ENCODE measurements around the gene MAS1. TPM values are rescaled to one million over a fixed set of nuclear protein-coding genes. Genes with fewer than 3 reads are reported as not detected.

Gene MAS1
- total RNA-seq, 1 donor from 2014 or later = not detected

DNA sequence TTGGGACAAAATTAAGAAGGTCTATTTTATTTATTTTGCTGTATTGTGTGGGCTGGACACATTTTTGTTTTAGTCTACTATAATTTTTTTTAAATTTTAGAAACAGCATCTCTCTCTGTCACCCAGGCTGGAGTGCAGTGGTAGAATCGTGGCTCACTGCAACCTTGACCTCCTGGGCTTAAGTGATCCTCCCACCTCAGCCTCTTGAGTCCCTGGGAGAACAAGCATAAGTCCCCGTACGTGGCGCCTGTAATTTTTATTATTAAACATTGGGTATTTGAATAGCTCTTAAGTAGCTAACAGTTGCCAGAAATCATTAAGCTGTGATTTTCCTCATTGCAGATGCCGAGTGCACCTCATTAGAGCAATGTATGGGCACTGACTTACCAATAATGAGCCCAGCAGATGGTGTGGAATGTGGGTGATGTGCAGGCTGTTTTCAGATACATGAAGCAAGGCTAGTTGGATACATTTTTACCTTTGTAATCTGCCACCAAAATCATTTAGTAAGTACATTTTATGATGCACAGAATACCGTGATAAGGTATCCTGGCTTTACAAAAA lies 10.3 kb upstream of the MAS1 start:
- no peak for DNase-seq

DNA sequence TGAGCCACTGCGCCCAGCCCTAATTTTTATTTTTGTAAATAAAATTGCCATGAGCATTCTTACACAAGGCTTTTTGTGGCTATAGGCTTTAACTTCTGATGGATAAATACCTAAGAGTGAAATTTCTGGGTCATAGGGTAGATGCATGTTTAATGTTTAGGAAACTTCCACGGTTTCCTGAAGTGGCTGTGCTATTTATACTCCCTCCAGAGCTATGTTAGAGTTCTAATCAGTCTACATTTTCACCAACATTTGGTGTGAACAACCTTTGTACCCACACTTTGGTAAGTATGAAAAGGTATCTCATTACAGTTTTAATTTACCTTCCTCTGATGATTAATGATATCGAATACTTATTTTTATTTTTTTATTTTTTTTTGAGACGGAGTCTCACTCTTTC lies 6.1 kb upstream of the MAS1 start:
- DNase-seq = no peak

DNA sequence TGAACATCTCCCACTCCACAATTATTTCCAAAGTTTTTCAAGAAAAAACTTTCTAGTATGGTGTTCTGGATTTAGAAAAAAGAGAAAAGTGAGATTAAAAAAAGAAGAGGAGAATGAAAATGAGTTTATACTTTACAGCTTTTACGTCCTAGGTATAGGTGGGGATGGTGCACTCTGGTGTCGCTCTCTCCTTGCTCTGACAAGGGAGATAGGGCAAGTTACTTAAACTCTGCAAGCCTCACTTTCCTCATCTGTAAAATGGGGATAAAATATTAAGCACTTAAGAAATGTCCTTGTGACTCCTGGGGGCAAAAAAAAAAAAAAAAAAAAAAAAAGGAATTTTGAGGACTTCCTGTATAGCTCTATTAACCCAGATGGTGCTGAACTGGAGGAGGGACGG lies 4.5 kb upstream of the MAS1 start:
- no peak for DNase-seq

DNA sequence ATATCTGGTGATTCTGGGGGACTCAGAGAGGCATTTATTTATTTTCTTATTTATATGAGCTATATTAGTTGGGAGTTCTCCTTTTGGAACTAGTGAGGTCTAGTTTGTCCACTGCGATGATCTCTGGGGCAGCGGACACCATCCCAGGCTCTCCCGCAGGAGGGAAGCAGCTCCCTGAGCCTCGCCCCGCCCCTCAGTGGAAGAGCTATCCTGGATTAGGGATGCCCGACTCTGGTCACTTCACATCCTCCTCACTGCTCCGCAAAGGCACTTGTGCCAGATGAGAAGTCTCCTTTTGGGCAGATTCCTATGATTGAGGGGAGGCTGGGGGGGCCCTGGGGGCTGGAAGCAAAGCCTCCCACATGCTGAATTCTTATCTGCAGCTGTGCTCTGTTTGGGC lies 3.6 kb upstream of the MAS1 start:
- no peak for DNase-seq

DNA sequence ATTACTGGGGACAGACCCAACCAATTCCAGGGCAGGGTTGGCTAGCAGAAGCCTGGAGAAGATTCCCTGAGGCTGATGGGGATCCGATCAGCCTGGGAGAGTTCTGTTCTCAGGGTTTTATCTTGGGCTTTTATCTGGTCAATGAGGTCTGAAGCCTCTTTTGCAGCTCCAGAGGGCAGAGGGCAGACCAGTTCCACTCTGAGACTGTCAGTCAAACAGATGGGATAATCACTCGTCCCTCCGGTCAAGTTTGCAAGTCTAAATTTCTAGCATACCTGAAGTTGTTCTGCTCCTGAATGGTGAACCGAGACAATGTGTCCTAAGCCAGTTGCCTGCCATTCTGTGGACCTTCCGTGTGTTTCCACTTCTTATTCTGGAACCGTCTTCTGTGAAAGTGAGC lies 3.0 kb upstream of the MAS1 start:
- DNase-seq = no peak

DNA sequence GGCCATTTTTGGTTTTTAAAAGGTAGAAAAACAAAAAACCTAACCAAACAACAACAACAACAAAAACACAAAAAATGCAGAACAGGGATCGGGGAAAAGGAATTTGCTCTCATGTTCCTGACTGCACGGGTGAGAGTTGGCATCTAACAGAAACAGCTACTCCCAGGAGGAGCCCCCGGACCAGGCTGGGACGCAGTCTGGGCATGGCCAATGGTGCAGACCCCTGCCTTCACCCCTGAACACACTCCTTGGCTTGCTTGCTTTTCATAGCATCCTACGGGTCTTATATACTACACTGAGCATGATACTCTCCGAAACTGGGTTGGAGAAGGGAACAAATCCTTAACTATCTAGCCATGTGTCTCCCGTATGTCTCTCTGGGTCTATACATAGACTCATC lies 587 bp upstream of the MAS1 start:
- DNase-seq = no peak

DNA sequence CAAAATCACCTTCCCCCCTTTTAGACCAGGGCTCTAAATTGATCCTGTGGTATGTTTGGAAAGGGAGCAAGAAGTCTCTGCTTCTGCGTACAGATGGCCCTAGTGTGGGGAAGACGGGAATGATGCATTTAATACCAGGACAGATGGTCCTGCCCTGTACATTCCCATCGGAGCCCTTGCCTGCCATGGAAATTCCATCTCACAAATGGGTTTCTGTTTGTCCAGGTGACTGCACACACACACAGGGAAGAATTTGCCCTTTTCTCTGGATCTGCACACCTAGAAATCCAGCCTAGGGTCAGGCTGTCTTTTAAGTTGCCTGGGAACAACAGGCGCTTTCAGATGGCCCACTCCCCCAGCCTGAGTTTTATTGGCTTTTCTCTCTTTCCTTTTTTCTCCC lies 1.3 kb downstream of the MAS1 start:
- no peak for DNase-seq

DNA sequence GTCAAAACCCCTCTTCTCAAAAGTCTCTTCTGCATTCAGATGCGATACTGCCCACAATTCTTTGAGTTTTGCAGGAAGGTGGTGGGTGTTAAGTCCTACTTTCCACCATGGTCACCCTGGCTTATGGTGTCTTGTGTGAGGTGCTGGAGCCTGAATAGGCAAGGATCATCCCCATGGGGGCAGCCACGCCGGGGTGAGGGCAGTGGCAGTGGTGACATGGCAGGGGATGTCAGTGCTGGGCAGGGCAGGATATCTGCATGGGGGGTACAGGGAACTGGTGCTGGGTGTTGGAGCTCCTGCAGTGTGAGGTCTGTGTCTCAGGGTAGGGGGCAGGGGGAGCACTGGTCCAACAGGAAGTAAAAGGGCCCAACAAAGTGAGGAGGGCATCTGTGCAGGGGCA lies 2.3 kb downstream of the MAS1 start:
- DNase-seq = no peak

DNA sequence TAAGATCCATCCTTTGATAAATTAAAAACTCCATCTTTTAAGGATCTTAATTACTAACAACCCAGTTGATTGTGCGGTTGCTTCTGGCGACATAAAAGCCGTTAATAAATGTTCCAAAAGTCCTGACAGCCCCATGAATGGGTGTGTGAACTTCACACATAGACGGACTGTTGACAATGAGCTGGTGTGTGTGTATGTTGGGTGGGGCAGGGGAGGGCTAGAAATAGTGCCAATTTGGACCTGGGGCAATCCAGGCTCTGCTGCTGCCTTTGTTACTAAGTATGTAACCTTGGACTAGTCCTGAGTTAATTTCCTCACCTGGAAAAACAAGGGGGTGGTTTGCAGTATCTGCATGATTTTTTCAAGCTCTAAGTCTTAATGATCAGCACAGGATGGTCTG lies 4.2 kb downstream of the MAS1 start:
- no peak for DNase-seq

DNA sequence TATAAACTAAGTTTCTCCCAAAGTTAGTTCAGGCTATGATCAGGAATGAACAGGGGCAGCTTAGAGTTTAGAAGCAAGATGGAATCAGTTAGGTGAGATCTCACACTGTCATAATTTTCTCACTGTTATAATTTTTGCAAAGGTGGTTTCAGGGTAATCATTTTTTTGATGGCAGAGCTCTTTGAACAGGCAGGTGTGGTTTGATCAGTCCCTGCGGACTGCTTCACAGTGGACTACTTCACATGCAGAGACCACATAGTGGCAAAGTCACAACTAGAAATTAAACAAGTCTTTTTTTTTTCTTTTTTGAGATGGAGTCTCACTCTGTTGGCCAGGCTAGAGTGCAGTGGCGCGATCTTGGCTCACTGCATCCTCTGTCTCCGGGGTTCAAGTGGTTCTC lies 6.8 kb downstream of the MAS1 start:
- no peak for DNase-seq

DNA sequence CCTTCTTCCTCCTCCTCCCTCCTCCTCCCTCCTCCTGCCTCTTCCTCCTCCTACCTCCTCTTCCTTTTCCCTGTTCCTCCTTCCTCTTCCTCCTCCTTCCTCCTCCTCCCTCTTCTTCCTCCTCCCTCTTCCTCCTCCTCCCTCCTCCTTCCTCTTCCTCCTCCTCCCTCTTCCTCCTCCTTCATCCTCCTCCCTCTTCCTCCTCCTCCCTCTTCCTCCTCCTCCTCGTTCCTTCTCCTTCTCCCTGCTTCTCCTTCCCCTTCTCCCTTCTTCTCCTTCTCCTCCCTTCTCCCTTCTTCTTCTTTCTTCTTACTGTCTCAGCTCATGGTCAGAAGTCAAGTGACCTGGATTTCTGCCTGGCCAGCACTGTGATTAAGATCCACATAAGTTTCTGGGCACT lies 7.7 kb downstream of the MAS1 start:
- no peak for DNase-seq

DNA sequence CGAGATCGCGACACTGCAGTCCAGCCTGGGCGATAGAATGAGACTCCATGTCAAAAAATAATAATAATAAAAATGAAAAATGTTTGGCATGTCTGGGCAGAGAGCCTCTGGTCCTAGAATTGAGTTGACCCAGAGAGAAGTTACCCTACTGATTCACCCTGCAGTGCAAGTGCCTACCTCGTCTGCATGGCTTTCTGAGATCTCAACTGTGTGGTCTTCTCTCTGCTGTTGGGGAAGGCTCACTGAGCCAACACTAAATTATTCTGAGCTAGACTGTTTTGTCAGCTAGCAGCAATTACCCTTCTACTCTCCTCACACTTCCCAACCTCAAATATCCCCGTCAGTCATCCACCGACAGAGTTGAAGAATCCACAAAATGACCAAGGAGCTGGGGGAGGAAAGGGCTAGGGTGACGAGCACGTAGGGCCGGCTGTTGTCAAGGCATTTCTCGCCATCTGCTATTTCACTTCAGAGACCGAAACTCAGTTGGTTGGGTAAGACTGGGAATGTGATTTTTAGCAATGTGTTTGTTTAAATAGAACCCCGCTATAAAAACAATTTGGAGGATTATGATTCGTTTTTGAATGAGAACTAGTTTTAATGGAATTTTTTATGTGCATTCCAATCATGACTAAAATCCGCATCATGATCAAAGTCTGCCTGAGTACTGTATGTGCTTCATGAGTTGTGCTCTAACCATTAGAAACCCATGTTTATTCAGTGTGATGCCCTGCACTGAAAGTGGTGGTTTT lies 9.4 kb downstream of the MAS1 start:
- DNase-seq = no peak

DNA sequence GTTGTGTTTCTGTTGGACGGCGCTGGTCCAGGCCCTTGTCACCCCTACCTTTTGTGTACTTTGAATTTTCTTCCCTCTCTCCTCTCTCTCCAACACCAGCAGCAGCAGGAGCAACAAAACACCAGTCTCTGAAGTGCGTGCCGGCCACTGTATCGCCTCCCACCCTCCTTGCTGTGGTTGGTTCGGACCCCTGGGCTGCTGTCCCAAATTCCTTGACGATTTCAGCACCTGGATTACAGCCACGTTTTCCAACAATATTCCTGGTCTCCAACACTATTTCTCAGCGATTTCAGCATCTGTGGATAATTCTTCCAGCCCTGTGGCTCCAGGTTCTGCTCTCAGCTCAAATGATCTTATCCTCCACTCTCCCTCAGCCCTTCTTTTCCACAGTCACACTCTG lies 11.8 kb downstream of the MAS1 start:
- no peak for DNase-seq

DNA sequence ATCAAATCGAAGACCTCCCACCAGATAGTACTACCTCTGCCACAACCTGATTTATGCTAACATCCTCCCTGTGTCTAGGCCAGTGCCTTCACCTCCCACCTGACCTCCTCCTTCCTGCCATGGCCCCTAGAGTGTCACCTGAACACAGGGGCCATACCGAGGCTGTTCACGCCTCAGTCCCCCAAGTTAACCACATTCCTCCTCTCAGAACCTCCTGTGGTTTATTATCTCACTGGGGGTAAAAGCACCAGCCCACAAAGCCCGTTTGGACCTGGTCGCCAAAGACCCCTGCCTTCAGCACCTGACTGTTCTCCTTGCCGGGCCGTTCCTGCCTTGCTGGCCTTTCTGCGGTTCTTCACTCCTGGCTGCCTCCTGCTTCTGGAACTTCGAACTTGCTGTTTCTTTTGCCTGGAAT lies 13.7 kb downstream of the MAS1 start:
- no peak for DNase-seq

DNA sequence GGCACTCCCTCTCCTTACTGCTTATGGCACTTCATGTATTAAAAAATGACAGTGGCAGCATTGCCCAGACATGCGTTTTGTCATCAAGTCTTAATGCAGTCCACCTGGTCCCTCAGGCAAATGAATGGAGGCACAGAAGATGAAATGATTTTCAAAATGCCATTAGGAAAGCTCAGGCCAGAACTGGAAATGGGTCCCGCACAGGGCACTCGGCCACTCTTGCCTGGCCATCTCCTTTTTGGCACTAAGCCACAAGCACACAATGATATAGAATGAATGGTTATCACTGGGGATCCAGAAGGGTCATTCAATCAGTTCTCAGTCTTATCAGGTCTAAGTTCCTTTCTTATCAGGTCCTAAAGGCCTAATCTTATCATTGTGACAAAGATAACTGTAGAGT lies 15.6 kb downstream of the MAS1 start:
- DNase-seq = no peak

DNA sequence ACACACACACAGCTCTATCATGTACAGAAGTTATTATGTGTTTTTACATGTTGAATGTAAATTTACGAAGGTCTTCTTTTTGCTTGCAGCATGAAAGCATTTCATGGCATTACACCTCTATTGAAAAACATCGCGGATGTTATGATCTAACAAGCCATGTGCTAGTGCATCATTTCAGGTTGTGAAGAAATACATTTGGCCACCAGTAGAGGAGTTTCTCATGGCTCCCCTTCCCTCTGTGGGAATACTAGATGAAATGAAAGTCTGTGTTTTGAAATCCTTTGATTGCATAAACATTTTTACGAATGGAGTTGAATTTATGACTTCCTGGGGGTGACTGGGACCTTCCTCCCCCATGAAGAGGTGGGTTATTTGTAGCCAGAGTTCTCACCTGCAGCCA lies 17.7 kb downstream of the MAS1 start:
- DNase-seq = no peak

DNA sequence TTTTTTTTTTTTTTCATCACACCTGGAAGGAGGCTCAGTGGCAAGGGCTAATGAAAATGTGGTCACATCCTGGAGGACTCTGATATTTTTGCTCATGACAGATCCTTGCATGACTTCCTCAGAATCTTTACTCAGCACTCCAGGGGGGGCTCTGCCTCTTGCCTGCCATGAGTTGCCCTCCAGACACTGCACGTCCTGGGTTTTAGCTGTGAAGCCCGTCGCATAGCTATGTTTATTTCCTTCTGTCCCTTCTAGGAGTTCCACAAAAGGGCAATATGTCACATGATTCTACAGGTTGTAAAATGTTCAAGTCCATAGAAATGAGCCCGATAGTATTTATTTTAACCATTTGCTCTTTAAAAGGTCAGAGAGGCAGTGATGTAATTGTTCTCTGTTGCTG lies 18.2 kb downstream of the MAS1 start:
- DNase-seq = no peak

DNA sequence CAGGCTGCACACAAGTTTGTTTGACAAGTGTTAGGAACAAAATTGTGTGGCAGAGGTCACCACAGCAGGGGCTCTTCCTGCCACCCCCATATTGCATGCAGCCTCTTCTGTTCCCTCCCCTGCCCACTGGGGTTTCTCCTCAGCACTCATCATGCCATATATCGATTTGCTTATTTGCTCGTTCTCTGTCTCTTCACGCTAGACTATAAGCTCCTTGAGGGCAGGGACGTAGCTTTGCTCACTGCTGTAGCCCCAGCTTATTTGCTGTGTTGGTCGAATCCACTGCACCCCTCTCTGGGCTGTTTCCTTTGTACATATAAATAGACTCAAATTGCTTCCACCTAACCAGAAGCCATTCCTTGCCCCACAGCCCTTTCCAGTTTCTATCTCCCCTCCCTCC lies 19.6 kb downstream of the MAS1 start:
- DNase-seq = no peak

DNA sequence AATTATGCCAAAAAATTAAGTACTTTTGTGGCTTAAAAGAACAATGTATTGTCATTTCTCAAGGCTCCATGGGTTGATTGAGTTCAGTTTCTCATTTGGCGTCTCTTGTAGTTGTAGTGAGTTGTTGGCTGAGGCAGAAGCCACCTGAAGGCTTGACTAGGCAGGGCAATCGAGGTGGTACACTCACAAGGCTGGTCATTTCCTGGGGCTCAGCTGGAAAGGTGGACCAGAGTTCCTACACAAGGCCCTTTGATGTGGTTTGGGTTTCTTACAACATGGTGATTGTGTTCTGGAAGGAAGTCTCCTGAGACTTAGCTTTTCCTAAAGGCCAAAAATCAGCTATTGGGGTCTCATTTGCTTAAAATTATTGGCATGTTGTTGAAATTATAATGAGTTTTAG lies 22.6 kb downstream of the MAS1 start:
- DNase-seq = no peak

DNA sequence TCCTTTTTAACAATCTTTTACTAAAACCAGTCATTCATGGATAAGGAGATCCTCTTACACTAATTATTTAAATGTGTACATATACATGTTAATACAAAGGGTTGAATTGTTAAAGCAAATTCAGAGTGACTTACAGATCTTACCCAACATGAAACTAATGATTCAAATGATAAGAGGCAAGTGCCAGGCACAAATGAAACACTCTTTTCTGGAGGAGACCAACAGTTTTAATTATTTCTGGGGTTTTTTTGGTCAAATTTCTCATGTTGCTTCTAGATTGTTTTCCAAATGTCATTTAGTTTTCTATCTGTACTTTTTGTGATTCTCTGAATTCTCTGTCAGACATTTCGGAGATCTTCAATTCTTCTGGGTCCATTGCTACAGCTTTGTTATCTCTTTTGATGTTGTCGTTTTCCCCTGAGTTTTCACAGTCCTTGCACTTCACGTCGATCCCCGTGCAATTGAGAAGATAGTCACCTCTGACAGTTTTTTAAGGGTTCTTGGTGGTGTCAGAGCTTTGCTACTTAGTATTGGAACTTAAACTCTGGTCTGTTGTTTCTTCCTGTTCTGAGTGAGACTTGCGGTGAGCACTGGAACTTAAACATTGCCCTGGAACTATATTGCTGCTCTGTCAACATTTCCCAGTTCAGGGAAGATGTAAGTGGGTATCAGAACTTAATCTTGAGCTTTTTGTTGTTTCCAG lies 23.2 kb downstream of the MAS1 start:
- no peak for DNase-seq

DNA sequence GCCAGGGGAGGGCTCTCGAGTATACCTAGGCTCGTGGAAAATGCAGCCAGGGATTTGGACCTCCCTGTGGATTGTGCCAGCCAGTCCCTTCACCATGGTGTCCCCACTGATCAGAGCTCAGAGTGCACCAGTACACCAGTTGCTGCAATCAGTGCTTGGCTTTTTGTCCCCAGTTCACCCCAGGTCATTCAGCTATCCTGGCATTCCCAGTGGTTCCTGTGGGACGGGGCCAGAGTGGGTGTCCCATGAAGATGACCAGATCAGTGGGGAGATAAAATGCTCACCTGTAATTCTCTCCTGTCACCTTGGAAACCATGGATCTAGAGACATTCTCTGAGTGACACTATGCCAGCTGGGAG lies 23.8 kb downstream of the MAS1 start:
- no peak for DNase-seq

DNA sequence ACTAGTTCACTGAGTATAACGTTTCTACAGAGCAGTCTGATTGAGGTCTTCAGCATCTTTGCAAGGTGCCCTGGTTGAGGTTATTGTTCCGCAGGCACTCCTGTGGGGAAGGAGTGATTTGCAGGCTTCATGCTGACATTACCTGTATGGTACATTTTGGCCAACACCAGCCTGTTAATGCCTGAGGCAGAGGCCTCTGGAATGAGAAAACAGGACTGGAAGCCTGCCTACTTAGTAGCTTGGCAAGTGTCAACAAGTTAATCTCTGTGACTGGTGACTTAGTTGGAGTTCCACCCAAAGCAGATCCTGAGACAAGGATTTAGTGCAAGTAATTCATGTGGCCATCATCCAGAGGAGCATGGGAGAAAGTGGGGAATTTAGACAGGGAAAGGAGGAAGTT lies 24.6 kb downstream of the MAS1 start:
- no peak for DNase-seq

DNA sequence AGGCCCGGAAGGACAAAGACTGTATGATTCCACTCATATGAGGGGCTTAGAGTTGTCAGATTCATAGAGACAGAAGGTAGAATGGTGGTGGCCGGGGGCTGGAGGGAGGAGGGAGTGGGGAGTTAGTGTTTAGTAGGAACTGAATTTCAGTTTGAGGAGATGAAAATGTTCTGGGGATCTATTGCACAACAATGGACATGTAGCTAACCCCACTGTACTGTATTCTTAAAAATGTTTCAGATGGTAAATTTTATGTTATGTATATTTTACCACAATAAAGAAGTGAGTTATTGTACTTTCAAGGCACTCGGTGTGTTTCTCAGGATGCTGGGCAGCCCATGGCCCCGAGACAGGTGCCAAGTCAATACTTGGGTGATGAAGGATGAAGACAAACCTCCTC lies 25.4 kb downstream of the MAS1 start:
- no peak for DNase-seq

DNA sequence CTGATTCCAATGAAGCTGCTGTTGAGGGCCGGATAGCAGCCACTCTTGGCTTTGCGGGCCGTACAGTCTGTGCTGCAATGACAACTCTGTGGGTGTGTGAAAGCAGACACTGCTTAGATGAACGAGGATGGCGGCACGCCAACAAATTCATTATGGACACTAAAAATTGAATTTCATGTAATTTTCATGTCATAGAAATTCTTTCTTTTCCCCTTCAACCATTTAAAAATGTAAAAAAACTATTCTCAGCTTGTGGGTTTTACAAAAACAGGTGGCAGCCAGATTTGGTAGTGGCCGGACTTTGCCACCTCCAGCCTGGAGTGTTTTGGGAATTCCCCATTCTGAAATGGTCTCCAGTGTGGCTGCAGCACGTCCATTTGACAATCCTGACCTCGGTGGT lies 26.0 kb downstream of the MAS1 start:
- DNase-seq = no peak
